Measurements from ENCODE around the gene ACP4.

DNA sequence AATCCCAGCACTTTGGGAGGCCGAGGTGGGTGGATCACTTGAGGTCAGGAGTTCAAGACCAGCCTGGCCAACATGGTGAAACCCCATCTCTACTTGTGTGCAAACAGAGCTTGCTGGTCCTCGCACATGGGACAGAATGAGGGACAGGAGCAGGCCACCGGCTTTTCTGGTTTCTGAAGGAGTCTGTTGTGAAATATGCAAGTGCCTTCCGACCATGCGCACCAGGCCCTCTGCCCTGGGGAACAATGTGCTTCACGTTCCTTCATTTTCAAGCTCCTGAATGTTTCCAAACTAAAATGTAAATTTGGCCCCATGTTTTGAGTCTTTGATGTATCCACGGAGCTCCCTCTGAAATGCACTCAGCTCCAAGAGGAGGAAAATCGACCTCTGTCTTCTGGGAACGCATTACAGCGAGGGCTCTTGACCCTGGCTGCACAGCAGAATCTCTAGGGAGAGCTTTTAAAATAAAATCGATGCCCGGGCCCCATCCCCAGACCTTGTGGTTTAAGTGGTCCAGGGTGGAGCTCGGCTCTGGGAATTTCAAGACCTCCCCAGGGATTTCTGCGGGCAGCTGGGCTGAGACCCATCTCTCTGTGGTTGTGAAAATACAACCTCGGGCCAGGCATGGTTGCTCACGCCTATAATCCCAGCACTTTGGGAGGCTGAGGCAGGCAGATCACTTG is 9.3 kb upstream of the ACP4 start:
- TF ChIP-seq, protein P1, sequence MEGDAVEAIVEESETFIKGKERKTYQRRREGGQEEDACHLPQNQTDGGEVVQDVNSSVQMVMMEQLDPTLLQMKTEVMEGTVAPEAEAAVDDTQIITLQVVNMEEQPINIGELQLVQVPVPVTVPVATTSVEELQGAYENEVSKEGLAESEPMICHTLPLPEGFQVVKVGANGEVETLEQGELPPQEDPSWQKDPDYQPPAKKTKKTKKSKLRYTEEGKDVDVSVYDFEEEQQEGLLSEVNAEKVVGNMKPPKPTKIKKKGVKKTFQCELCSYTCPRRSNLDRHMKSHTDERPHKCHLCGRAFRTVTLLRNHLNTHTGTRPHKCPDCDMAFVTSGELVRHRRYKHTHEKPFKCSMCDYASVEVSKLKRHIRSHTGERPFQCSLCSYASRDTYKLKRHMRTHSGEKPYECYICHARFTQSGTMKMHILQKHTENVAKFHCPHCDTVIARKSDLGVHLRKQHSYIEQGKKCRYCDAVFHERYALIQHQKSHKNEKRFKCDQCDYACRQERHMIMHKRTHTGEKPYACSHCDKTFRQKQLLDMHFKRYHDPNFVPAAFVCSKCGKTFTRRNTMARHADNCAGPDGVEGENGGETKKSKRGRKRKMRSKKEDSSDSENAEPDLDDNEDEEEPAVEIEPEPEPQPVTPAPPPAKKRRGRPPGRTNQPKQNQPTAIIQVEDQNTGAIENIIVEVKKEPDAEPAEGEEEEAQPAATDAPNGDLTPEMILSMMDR (IDR thresholded peaks at IDR 0.05), result no peak
- TF ChIP-seq ZFX (IDR thresholded peaks at IDR 0.05; ENCODE audit: borderline replicate concordance), result no peak

Measured in 22Rv1 (cell line).